Measurements from ENCODE around the gene MCU.

- TF ChIP-seq EZH2 (IDR thresholded peaks at IDR 0.05; ENCODE audit: low read length) (no peak), CTCF (optimal IDR thresholded peaks at IDR 0.05 in 1 of 3, IDR thresholded peaks at IDR 0.05 in 1 of 3, conservative IDR thresholded peaks at IDR 0.05 in 1 of 3; ENCODE audit: extremely low read depth in 1 of 3, insufficient read depth in 2 of 3, low read length in 3 of 3) (no peak)
Measured at GRCh38 chr10:72887043-72887442, 195.1 kb downstream of the MCU start.

Measured in keratinocyte (primary cell).